Right cardiac atrium (tissue), 5 donors: ENCODE measurements around the gene MATN1. TPM values are rescaled to one million over a fixed set of nuclear protein-coding genes. Genes with fewer than 3 reads are reported as not detected.

Experiments used
- ATAC-seq, 2 donors: fragments of 200-7000 bp; cut with Tn5 transposase; one replicate each; pipeline versions ENCODE4 v1.8.0 to v1.9.1; 2020; ENCODE audit warnings: moderate library complexity in 2 of 2, mild to moderate bottlenecking in 1 of 2
- DNase-seq, 3 donors: peaks; one replicate each; pipeline ENCODE4 v3.0.0-alpha.2; 2020
- H3K27ac ChIP-seq: one replicate; pipeline ENCODE4 v1.5.1; 2013; ENCODE audit warnings: mild to moderate bottlenecking, low read length, control low read depth, moderate library complexity
- H3K27me3 ChIP-seq: one replicate; pipeline ENCODE4 v1.6.1; 2013; ENCODE audit not compliant: control insufficient read depth, insufficient read depth
- H3K4me1 ChIP-seq: one replicate; pipeline ENCODE4 v1.6.1; 2013; ENCODE audit warnings: low read length; ENCODE audit not compliant: control insufficient read depth, insufficient read depth
- H3K4me3 ChIP-seq: one replicate; pipeline ENCODE4 v1.5.1; 2013; ENCODE audit warnings: low read length, control low read depth
- H3K9me3 ChIP-seq: one replicate; pipeline ENCODE4 v1.6.1; 2013; ENCODE audit warnings: low read length; ENCODE audit not compliant: control insufficient read depth
- WGBS: extraction: QIAGEN DNeasy Blood & Tissue Kit; methylation state at CpG from one replicate; pipeline ENCODE4 v1.1.7; 2013; 5-methylcytosine and 5-hydroxymethylcytosine counted together
- intact Hi-C, 4 donors: fragments of 100-400 bp; cut with DNase I; formaldehyde crosslinking; loops; one replicate each; pipeline versions ENCODE4 v1.11.0 to v1.14.0; 2022 to 2023
- polyA plus RNA-seq: library from polyadenylated mRNA; stranded (reverse); fragments of 200-250 nt; gene quantifications from one replicate; pipeline ENCODE4 v1.2.3, GENCODE V29; 2013
- total RNA-seq, 4 donors: library from RNA; stranded (reverse); fragmentation: NEBNext Ultra II Directional; extraction: Animal tissue kit (Norgen Biotek cat#: 25700); gene quantifications; one replicate each; pipeline ENCODE4 v1.2.1, GENCODE V29; 2021
- donor health status: healthy with polysubstance abuse.
- donor health status: DM: no; HTN: yes; CAD: no.
- donor health status: DM: no; HTN: no; CAD: no.
- donor health status: DM: no; HTN: yes; CAD: no; lungs with severe emphysema.
- donor health status: DM: yes; HTN: yes; CAD: no.

The MATN1 gene
- total and polyA plus RNA-seq, 5 donors: 0.07 TPM; not detected in 4

DNA sequence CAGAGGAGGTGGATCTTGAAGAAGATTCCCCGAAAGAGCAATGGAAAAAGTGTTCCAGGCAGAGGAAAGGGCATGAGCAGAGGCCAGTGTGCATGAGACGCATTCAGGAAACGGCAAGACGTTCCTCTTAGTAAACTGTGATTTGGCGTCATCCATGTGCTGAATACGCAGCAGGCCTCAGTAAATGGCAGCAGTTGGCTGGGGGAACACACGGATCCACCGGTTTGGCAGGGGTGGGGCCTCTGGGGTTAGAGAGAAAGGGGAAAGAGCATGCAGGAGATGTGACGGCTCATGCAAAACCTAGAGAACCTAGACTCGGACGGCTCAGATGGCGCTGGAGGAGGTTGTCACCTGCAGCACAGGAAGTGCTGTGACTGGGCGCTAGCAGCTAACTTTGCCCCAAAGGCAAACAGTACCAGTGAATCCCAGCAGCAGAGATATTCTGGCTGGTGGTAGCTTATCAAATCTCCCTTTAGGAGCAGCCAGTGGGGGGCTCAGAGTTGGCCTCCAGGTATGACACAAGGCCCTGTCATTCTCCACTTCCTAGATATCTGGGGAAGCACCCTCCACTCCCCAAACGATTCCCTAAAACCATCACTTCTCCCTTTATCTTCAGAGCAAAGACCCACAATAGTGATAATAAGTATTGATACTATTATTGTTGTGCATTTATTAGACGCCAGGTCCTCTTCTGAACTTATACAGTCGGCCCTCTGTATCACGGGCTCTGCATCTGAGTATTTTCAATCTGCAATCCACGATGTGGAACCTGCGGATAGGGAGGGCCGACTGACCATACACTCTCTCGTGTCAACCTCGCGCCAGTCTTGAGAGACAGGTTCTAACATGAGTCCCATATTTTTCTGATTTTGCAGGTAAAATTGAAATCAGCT lies 26.6 kb upstream of the MATN1 start:
- no peak overlapping the region for H3K27ac ChIP-seq
- ATAC-seq (no peak), DNase-seq (peak in 2 of 3 donors; percentile 43 to 44)
- no peak overlapping the region for H3K4me3 ChIP-seq
- H3K9me3 ChIP-seq: no peaks in the 10 kb centered on the region
- intact Hi-C loops: no loop called here
- H3K4me1 ChIP-seq: no peaks in the 10 kb centered on the region
- WGBS: 77% methylated on average over 23 of the region's 23 CpGs
- H3K27me3 ChIP-seq: no peaks in the 10 kb centered on the region

GRCh38 chr1:30748699-30749401 lies 25.5 kb upstream of the MATN1 start:
- H3K4me3 ChIP-seq: no peak overlapping the region
- intact Hi-C loops: no loop called here
- H3K27me3 ChIP-seq: no peaks in the 10 kb centered on the region
- no peak overlapping the region for H3K27ac ChIP-seq
- WGBS: 62% methylated on average over 16 of the region's 16 CpGs
- no peaks in the 10 kb centered on the region for H3K4me1 ChIP-seq
- no peaks in the 10 kb centered on the region for H3K9me3 ChIP-seq
- DNase-seq (peak in 2 of 3 donors; percentile 14 to 40), ATAC-seq (peak in 1 of 2 donors; percentile 5)

DNA sequence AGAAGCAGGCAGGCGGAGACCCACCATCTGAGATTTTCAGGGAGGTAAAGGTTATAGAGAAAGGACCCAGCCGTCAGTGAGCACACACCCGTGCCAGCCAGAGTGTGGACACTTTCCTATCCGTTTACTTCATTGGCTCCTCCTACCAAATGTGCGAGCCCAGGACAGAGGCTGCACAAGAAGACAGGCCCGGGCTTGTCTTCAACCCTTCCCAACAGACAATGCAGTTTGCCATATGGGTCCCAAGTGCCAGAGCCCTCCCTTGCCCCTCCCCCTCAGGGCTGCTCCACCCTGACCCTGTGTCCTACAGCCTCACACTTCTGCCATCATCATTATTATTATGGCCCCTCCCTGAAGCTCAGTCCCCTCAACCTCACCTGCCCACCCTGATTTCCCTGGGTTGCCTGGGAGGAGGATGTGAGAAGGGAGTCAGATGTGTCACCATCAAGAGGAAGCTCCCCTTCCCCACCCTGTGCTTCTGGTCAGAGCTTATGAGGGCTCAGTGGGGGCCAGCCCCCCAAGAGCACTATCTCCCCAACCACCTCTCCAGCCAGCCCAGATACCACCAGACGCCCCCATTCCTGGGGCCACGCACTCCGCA lies 24.8 kb upstream of the MATN1 start:
- DNase-seq: peak in 1 of 3 donors; percentile 31
- WGBS: 55% methylated on average over 9 of the region's 9 CpGs

GRCh38 chr1:30747033-30748008 lies 23.9 kb upstream of the MATN1 start:
- Histone ChIP-seq H3K4me1 (no peaks in the 10 kb centered on the region), H3K9me3 (no peaks in the 10 kb centered on the region), H3K4me3 (no peak overlapping the region), H3K27me3 (no peaks in the 10 kb centered on the region), H3K27ac (no peak overlapping the region)
- ATAC-seq: no peak
- DNase-seq: peak in 1 of 3 donors; percentile 40
- intact Hi-C loops: no loop called here
- 88% methylated on average over 17 of the region's 17 CpGs for WGBS

More for the DNA sequence above, 24.8 kb upstream of the MATN1 start:
- H3K27ac ChIP-seq: no peak overlapping the region
- H3K4me1 ChIP-seq: no peaks in the 10 kb centered on the region
- intact Hi-C loops: no loop called here
- H3K9me3 ChIP-seq: no peaks in the 10 kb centered on the region
- no peak overlapping the region for H3K4me3 ChIP-seq
- ATAC-seq: no peak
- H3K27me3 ChIP-seq: no peaks in the 10 kb centered on the region

- Histone ChIP-seq H3K4me3 (no peak overlapping the region), H3K27me3 (no peaks in the 10 kb centered on the region), H3K9me3 (no peaks in the 10 kb centered on the region), H3K4me1 (no peaks in the 10 kb centered on the region), H3K27ac (no peak overlapping the region)
- ATAC-seq (no peak), DNase-seq (no peak)
- WGBS: 87% methylated on average over 16 of the region's 16 CpGs
- intact Hi-C loops: no loop called here
Observed at GRCh38 chr1:30746212-30747032, 23.0 kb upstream of the MATN1 start.

DNA sequence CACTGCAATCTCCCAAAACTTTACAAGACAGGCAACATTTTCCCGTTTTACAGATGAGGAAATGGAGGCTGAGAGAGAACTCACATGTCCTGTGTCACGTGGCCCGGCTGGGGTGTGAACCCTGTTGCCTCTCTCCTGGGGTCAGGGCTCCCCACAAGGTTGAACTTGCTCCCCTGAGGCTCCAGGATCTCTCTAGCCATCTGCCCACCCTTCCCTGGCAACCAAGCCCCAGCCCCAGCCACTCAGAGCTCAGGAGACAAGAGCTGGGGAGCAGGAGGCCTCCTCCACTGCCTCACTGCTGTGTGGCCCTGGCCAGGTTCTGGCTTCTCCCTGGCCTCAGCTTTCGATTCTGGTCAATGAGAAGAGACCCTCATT lies 22.4 kb upstream of the MATN1 start:
- Histone ChIP-seq H3K9me3 (no peaks in the 10 kb centered on the region), H3K4me1 (no peaks in the 10 kb centered on the region), H3K4me3 (no peak overlapping the region), H3K27ac (no peak overlapping the region), H3K27me3 (no peaks in the 10 kb centered on the region)
- intact Hi-C loops: no loop called here
- ATAC-seq (no peak), DNase-seq (peak in 1 of 3 donors; percentile 52)
- WGBS: 72% methylated on average over 4 of the region's 4 CpGs

DNA sequence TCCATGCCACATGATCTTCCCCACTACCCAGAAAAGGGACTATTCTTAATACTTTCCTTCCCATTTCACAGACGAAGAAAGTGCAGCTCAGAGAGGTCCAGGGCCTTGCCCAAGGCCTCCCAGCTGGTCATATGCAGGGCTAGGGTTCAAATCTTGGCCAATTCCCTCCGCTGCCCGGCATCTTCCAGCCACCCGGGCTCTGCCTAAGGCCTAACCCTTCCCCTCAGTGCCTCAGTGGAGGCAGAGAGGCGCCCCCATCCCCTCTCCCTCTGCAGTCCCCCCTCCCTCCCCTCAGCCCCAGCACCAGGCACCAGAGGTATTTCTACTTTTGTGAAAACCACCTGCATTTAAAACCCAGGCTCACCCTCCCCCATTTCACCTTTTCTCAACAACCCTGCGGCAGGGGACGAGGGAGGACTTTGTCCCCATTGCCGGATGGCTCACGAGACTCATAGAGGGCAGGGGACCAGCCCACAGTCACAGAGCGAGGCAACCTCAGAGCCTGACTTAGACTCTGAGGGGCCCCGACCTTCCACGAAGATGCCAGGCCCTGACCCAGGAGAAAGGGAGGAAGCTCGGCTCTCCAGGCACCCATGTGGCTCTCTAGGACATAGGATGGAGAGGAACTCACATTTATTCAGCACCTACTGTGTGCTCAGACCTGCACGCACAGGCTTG lies 21.9 kb upstream of the MATN1 start:
- intact Hi-C loops: no loop called here
- H3K27ac ChIP-seq: no peak overlapping the region
- ATAC-seq (no peak), DNase-seq (peak in 1 of 3 donors; percentile 35)
- no peaks in the 10 kb centered on the region for H3K9me3 ChIP-seq
- H3K27me3 ChIP-seq: no peaks in the 10 kb centered on the region
- WGBS: 82% methylated on average over 14 of the region's 14 CpGs
- H3K4me1 ChIP-seq: no peaks in the 10 kb centered on the region
- no peak overlapping the region for H3K4me3 ChIP-seq

DNA sequence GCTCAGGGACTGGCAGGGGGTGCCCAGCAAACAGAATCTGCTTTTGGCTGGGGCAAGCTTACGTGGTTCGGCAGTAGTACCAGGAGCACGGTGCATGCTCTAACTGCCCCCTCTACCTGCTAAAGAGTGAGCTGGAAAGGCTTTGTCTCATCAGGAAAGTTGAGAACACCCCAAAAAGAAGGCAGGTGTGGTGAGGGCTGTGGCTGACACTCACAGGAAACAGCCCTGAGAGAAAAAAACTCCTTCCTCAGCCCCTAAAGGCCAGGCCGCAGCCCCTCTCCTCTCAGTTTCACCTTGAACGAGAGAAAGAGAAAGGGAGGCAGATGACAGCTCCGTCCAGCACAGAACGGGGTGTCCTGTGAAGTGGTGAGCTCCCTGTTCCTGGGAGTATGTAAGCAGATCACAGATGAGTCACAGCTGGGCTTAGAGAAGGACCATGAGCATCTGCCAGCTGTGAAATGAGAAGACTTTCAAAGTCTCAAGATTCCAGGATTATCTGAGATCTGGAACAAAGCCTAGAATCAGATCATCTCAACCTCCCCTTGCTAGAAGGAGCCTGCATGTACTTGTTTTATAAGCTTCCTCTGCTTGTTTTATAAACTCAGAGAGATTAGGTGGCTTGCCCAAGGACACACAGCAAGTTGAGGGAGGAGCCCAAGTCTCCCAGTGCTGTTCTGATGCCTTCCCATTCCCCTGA lies 20.8 kb upstream of the MATN1 start:
- no peaks in the 10 kb centered on the region for H3K4me1 ChIP-seq
- H3K9me3 ChIP-seq: no peaks in the 10 kb centered on the region
- no peak for ATAC-seq
- no peak overlapping the region for H3K4me3 ChIP-seq
- 77% methylated on average over 7 of the region's 7 CpGs for WGBS
- no peaks in the 10 kb centered on the region for H3K27me3 ChIP-seq
- intact Hi-C loops: no loop called here
- H3K27ac ChIP-seq: no peak overlapping the region
- peak in 1 of 3 donors; percentile 28 for DNase-seq

DNA sequence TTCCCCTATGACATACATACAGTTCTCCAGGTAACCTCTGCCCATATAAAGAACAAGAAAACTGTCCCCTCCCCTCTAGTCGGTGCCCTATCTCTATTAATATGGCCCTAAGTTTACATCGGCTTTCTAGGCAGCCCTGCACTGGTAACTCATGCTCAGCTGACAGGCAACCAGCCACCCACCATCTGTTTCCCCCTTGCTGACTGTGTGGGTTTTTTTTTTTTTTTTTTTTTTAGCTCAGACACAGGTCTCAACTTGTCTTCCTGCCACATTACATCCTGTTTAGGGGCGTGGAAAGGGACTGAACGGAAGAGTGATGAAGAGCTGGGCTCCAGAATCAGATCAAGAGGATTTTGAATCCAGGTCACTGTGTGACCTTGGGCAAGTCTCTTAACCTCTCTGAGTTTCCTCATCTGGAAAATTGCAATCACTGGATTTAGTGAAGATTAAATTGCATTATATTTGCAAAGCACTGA lies 20.2 kb upstream of the MATN1 start:
- H3K4me1 ChIP-seq: no peaks in the 10 kb centered on the region
- 52% methylated on average over 4 of the region's 4 CpGs for WGBS
- no peaks in the 10 kb centered on the region for H3K9me3 ChIP-seq
- intact Hi-C loops: no loop called here
- H3K27me3 ChIP-seq: no peaks in the 10 kb centered on the region
- ATAC-seq: no peak
- no peak overlapping the region for H3K4me3 ChIP-seq
- H3K27ac ChIP-seq: no peak overlapping the region
- DNase-seq: peak in 1 of 3 donors; percentile 15
